ENCODE results near the gene PMM2. TPM values are rescaled to one million over a fixed set of nuclear protein-coding genes. Genes with fewer than 3 reads are reported as not detected.
"Not testable (repeated sequence)": the region's sequence is repeated elsewhere in the genome, so short reads cannot be mapped to it uniquely, and the experiment has no call there.

The PMM2 gene
- total RNA-seq, 1 donor from 2014 or later, result 16.5 TPM

GRCh38 chr16:8866118-8866883 lies 68.7 kb downstream of the PMM2 start:
- DNase-seq (ENCODE audit: low read depth in 2 of 2), result no peak

- no peak for DNase-seq (ENCODE audit: low read depth in 2 of 2)
Observed at GRCh38 chr16:8866884-8867215, 69.2 kb downstream of the PMM2 start.

- DNase-seq (ENCODE audit: low read depth in 2 of 2), result peak; percentile 34 to 51
Observed at GRCh38 chr16:8867216-8867931, 69.7 kb downstream of the PMM2 start.

- peak; percentile 31 to 36 for DNase-seq (ENCODE audit: low read depth in 2 of 2)
Observed at GRCh38 chr16:8867932-8868415, 70.3 kb downstream of the PMM2 start.

- DNase-seq (ENCODE audit: low read depth in 2 of 2), result peak; percentile 91 to 96
Observed at GRCh38 chr16:8868416-8869211, 71.0 kb downstream of the PMM2 start, which contains the start of gene CARHSP1. TSS of gene CARHSP1 (minus strand) at chr16:8869006. CDS start at chr16:8859328, 9,678 bp downstream.

GRCh38 chr16:8869212-8869987 lies 71.8 kb downstream of the PMM2 start:
- DNase-seq (ENCODE audit: low read depth in 2 of 2), result no peak

GRCh38 chr16:8869988-8870241 lies 72.3 kb downstream of the PMM2 start:
- DNase-seq (ENCODE audit: low read depth in 2 of 2), result not testable (repeated sequence)

GRCh38 chr16:8872071-8872470 lies 74.4 kb downstream of the PMM2 start:
- DNase-seq (ENCODE audit: low read depth in 2 of 2), result no peak

GRCh38 chr16:8872967-8873865 lies 75.6 kb downstream of the PMM2 start:
- no peak for DNase-seq (ENCODE audit: low read depth in 2 of 2)

GRCh38 chr16:8873866-8874195 lies 76.2 kb downstream of the PMM2 start:
- DNase-seq (ENCODE audit: low read depth in 2 of 2), result not testable (repeated sequence)

GRCh38 chr16:8874388-8874787 lies 76.7 kb downstream of the PMM2 start:
- DNase-seq (ENCODE audit: low read depth in 2 of 2), result no peak

- DNase-seq (ENCODE audit: low read depth in 2 of 2), result not testable (repeated sequence)
Observed at GRCh38 chr16:8875317-8875716, 77.7 kb downstream of the PMM2 start.

GRCh38 chr16:8877894-8878522 lies 80.4 kb downstream of the PMM2 start:
- no peak for DNase-seq (ENCODE audit: low read depth in 2 of 2)

GRCh38 chr16:8878523-8878911 lies 80.9 kb downstream of the PMM2 start:
- no peak for DNase-seq (ENCODE audit: low read depth in 2 of 2)

GRCh38 chr16:8880839-8881510 lies 83.3 kb downstream of the PMM2 start:
- DNase-seq (ENCODE audit: low read depth in 2 of 2), result no peak

GRCh38 chr16:8882041-8882617 lies 84.5 kb downstream of the PMM2 start, which contains the start of gene LITAFD:
TSS of gene LITAFD (plus strand) at chr16:8882351. CDS start at chr16:8884356, 2,005 bp downstream.
- DNase-seq (ENCODE audit: low read depth in 2 of 2), result no peak

- DNase-seq (ENCODE audit: low read depth in 2 of 2), result no peak
Observed at GRCh38 chr16:8882725-8883377, 85.2 kb downstream of the PMM2 start.
